ENCODE results near the gene FPGS. TPM values are rescaled to one million over a fixed set of nuclear protein-coding genes. Genes with fewer than 3 reads are reported as not detected.
A peak's percentile ranks its signal among the peaks of the same experiment; 100 is the strongest.
"Not testable (repeated sequence)": the region's sequence is repeated elsewhere in the genome, so short reads cannot be mapped to it uniquely, and the experiment has no call there.

FPGS gene
- total RNA-seq, 1 experiment from 2014 or later: 29.7 TPM

DNA sequence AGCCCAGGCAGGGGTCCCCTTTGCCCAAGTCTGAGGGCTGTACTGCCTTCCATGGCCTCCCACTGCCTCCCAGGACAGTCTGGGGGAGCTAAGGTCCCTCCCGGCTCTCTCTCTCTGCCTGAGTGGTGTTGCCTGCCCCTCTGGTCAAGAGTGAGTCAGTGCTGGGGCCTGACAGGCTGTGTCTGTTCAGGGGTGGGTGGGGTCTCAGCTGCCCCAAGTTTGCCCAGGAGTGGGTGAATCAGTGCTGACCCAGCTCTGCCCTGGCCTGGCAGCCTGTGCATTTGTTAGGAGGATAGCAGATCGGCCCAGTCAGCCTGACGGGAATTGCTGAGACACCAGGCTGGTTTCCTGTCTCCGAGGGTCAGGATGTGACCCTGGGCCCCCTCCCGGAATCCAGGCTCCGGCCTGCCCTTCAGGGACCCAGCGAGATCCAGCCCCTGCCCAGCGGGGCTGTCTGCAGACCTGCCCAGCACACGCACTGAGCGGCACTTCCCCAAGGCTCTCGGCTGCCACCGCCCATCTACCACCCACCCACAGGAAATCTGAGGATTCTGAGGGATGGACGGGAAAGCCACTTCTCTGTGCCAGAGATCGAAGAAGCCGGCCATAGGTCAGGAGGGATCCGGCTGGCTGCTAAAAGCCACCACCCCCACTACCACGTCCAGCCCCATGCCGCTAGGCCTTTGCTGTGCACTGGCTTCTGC lies 35.8 kb downstream of the FPGS start:
- peak; percentile 98 for DNase-seq (ENCODE audit: low read depth)

DNA sequence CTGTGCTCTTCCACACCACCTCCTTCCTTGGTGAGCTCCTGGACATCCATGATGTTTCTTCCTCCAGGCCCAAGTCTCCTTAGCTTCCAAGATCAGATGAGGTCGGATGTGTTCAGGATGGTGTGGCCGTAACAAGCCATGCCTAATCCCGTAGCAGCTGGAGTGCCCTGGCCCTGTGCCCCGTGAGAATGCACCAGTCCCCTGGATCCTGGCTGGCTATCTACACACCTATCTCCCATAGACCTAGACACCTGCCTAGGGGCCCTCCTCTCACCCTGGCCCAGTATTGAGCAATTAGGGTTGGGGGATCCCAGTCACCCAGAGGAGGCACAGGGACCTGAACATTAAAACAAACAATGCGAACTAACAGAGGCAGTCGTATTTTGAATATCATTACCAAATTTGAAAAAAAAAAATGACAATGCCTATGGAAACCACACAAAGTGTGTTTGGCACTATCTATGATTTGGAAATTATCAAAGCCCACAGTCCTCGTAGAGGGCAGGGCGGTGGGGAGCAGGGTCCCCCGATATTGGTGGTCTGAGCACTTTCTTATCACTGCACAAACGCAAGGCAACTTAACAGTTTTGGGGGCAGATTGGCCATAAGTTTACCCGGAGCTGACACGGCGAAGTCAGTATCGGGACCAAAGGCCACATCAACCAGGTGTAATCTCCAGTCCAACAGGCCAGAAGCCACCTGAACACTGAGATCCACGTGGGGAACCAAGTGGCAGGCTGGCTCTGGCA lies 38.6 kb downstream of the FPGS start:
- DNase-seq (ENCODE audit: low read depth): no peak

DNA sequence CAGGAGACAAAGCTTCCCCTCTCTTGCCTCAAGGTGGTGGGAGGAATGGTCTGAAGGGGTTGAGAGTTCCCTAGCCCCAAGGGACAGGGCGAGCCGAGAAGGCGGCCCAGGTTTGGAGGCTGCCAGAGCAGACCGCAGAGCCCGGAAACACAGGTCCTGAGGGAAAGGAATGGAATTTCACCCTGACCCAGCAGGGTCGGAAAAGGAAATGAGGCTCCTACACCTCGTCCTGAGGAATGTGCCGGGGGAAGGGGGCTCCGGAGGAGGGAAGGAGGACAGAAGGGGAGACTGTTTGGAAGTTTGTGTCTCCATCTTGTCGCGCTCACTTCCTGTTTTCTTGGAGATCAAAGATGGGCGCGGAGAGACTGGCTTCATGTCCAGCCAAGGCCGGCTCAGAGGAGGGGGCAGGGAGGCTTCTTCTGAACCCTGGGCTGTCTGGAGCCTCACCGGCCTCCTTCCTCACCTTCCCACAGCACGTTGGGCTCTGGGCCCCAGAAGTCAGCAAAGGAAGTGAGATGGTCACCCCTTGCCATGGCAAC lies 42.2 kb downstream of the FPGS start:
- peak; percentile 44 for DNase-seq (ENCODE audit: low read depth)

DNA sequence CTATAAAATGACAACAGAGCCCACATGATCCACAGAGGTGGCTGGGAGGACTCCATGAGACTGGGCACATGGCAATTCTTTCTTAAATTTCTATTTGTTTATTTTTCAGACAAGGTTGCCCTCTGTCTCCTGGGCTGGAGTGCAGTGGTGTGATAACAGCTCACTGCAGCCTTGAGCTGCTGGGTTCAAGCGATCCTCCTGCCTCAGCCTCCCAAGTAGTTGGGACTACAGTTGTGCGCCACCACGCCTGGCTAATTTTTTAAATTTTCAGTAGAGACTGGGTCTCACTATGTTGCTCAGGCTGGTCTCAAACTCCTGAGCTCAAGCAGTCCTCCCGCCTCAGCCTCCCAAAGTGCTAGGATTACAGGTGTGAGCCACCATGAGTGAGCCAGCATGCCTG lies 42.9 kb downstream of the FPGS start:
- not testable (repeated sequence) for DNase-seq (ENCODE audit: low read depth)

DNA sequence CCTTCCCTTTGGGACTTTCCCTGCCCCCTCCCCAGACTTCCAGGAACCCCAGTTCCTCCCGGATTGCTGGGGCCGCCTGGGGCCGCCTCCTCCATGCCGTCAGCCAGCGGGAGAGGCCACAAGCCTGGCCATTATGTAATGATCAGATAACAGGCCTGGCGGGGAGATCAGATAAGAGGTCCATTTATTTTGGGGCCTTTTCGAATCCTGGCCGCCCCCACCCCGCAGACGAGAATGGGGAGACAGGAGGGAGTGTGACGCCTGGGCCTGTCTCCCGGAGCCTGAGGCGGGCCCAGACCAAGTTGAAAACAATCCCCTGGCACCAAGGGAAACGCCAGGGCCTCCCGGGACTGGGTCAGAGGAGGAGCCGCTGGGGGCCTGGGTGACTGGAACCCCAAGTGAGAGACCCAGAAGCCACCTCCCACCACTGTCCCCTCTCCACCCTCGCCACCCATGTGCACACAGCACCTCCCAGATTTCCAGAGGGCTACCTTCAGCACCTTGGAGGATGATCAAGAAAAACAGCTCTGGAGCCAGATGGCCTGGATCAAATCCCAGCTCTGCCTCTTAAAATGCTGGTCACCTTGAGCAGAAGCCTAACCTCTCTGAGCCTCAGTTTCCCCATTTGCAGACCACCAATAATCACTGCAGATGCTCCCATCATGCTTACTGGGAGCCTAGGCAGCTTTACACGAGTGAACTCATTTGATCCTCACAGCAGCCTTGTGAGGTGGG lies 43.9 kb downstream of the FPGS start:
- DNase-seq (ENCODE audit: low read depth): no peak

DNA sequence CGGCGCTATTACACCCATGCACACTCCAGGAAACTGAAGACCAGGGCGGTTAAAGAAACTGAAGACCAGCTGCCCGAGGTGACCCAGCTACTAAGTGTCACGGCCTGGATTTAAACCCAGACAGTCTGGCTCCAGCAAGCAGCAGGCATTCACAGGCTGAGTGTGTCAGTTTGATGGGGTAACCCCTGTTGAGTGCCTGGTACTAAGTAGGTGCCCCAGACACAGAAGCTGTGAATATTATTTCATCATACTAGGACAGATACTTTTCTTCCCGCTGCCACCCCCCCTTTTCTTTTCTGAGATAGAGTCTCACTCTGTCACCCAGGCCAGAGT lies 44.5 kb downstream of the FPGS start:
- no peak for DNase-seq (ENCODE audit: low read depth)

DNA sequence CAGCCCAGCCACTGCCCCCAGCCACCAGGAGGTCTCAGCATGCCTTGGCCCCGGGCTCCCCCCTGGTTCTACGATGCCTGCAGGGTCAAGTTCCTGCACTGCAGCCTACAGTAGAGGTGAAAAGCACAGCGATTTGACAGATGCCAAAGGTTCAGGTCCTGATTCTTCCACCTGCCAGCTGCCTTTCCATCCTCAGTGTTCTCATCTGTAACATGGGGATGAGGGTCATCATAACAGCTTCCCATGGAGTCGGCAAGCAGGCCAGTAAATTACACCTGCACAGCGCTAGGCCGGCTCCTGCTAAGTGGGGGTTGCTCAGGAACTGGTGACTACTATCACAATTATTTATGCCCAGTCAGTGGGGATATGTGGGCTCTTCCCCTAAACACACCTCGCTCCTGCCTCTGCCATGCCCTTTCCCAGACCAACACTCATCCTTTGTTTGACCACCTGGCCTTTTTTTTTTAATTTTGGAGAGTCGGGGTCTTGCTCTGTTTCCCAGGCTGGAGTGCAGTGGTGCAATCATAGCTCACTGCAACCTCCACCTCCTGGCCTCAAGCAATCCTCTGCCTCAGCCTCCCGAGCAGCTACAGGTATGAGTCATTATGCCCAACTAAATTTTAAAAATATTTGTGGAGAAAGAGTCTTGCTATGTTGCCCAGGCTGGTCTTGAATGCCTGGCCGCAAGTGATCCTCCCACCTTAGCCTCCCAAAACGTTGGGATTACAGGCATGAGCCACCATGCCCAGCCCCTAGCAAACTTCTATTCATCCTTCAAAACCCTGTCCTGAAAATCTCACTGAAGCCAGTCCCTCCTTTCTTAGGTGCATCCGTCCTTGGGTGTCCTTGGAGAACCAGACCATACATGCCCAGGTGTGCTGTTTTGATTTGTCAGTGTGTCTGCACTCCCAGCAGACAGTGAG lies 45.4 kb downstream of the FPGS start:
- no peak for DNase-seq (ENCODE audit: low read depth)

DNA sequence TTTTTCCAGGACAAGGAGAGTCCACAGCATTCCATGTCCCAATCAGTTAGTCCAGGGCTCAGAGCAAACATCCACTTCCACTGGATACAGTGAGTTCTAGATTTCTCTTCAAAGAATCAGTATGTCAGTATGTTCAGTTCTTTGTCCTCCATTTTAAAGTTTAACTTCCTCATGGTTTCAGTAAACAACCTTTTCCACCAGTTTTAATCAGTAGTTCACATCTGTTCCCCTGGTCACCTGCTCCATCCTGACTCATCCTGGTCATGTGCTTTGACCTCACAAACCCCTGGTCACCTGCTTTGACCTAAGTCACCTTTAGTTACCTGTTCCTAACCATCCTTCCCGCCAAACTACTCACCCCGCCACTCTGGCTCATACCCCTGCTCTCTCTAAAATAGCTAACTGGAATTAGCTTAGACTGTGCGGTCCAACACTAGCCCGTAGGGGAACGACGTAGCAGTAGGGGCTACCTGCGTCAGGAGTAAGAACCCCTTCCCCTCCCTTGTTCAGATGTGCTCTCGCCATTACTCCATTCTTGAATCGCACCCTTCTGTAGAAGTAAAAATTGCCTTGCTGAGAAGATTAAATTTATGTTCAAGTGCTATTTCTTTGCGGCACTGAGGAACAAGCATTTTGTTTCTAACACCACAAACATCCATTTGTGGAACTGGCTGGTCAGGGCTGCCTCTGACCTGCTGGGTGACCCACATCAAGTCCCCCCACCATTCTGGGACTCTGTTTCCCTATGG lies 46.2 kb downstream of the FPGS start:
- no peak for DNase-seq (ENCODE audit: low read depth)

DNA sequence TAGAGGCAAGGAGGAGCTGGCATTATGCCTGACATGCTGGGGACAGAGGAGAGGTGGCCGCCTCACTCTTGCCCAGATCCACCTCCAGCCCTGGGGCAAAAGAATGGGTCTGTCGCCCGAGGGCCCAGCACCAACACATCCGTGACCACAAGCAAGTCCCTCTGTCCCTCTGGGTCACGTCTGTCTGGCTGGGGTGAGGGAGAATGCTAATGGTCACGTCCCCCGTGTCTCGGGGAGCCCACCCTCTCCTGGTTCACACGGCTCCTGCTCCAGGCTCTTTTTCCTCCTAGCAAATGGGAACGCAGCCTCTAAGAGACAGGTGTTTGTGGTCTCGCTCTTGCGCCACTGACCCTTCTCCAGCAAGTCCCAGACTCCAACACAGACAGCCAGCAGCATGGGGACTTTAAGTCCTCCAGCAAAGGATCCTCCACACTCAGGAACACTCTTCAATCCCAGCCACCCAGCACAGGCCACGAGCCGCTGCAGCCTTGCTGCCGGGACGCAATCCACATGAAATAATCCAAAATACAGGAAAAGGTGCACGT lies 47.7 kb downstream of the FPGS start:
- DNase-seq (ENCODE audit: low read depth): no peak

DNA sequence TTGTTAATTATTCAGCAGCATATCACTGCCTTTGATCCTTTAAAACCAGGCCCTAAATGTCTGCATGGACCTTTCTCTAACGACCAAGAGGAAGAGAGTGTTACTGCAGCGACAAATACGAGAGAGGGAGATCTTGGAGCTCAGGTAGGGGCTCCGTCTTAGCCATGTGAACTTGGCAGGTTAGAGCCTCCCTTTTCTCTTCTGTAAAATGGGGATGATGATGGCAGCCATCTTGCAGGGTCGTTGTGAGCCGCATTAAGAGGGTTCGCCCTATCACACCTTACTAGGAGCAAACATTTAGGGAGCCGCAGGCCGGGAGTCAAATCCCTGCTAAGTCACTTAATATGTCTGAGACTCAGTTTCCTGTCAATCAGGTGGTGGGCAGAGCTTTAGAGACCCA lies 50.1 kb downstream of the FPGS start:
- no peak for DNase-seq (ENCODE audit: low read depth)

DNA sequence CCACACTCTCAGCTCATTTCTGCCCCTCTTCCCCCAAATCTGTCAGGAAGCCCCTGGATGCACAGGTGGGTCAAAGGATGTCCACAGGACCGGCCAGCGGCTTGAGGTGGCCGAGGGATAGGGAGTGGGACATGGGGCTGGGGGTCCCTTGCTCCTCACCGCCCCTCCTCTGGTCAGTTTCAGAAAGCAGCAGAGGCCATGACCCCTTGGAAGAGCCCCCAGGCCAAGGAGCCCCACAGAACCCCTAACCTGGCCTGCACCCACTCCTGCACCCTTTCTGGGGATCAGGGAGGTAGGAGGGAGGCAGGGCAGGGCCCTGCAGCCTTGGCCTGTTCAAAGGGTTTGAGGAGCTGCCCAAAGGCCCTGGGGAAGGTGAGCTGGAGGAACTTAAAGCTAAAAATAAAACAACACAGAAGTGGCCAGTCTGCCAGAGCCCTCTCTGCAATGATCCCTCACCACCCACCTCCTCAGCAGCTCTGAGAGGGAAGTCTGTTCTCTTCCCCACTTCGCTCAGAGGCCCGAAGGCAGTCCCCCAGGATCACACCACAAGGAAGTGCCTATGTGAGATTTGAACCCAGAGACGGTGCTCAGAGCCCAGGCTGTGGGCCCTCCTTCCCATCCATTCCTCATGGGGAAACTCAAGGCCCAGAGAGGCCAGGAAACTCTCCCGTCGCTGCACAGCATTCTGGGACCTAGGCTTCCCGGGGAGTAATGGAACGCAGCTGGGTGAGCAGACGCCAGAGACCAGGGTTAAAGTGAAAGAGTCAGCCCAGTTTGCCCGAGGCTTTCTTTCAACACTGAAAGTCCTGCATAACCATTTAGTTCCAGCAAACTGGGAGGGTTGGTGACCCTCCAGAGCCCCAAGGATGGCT lies 50.9 kb downstream of the FPGS start:
- DNase-seq (ENCODE audit: low read depth): peak; percentile 74

DNA sequence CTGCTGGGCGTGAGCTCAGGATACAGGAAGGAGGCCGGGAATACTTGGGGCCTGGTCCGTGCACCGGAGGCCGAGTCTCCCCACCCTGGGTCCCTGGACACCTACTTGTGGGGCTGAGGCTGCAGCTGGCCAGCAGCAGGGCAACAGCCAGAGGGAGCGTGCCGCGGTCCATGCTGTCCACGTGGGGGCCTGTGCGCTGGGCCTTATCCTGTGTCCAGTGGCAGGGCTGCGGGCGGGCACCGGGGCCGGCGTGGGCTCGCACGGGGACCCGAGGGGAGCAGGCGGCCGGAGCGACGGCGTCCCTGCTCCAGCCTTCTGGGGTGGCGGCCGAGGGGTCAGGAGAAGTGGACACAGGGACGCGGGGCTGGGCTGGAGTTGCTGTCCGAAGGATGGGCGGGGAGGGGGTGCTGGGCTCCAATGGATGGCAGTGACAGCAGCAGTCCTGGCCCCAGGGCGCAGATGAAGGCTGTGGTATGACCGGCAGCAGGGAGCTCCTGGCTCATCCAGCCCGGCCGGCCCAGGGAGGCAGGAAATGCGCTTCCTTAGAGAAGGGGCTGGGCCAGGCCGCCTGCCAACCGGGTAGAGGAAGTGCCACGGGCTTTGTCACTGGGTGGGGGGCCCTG lies 51.6 kb downstream of the FPGS start, which contains the start of gene ENG:
ENG (minus strand) TSS at position 475 of the 623 bp plus-strand sequence; CDS start at position 172, 303 bp downstream.
- DNase-seq (ENCODE audit: low read depth): peak; percentile 82

DNA sequence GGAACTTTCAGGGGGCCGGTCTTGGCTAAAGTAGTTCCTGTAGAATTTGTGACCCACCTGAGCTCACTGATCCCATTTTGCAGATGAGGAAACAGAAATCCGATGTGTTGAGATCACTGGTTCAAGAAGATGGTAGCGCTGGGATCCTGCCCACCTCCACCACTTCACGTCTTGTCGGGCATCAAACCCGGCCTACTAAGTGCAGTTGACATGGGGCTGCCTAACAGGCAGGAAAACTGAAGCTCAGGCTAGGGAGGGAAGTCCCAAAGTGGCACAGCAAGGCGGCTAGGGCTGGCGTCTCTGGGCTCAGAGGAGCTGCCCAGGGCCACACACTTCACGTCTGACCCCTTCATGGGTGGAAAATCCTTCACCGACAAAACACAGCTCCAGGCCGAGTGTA lies 52.3 kb downstream of the FPGS start:
- DNase-seq (ENCODE audit: low read depth): no peak

DNA sequence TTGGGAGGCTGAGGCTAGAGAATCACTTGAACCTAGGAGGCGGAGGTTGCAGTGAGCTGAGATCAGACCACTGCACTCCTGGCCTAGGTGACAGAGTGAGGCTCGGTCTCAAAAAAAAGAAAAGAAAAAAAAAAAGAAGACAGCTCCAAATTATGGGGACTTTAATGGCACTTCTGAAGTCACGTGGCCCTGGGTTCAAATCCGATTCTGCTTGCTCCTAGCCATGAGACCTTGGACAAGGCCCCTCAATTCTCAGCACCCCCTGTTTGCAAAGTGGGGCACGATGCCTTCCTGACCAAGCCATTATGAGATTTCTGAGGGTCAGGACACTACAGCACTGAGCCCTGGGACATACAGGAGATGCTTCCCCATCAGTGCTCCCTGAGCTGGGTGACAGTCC lies 52.8 kb downstream of the FPGS start:
- no peak for DNase-seq (ENCODE audit: low read depth)

DNA sequence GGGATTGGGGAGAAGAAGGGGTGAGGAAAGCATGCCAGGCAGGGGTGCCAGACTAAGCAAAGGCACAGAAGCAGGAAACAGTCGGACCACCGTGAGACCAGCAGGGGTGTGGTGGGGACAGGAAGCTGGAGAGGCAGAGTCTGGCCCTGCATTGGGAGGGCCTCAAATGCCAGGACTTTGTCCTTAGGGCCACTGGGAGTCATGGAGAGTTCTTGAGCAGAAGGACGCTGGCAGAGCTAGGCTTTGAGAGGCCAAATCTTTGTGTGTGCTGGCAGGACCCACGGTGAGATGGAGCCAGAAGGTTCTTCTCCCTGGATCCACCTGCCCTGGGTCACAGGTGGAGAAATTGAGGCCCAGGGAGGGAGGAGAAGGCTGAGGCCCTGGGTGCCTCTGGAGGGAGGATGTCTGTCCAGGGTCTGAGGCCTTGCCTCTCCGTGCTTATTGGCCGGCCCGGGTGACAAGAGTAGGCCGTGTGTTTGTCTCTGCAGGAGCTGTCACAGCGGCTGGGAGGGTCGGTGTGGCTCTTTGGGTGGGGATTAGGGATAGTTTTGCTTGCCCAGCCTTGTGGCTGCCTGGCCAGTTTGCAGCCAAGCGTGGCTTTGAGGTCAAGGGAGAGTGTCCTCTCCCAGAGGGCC lies 53.5 kb downstream of the FPGS start:
- no peak for DNase-seq (ENCODE audit: low read depth)

DNA sequence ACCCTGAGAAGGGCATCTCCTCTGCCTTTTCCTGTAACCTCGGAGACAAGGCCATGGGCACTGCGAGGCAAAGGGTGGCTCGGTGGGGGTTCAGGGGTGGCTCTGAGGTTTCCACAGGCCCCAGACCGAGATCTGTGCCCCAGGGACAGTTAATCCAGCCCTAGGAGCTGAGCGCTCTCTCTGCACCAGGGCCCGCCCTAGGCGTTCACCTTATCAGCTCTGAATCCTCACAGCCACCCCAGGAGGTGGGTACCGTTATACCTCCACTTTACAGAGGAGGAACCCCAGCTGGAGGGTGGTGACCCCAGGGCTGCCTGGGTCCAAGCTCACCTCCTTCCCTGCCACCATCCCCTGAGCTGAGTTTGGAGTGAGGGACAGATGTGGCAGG lies 54.0 kb downstream of the FPGS start:
- no peak for DNase-seq (ENCODE audit: low read depth)

DNA sequence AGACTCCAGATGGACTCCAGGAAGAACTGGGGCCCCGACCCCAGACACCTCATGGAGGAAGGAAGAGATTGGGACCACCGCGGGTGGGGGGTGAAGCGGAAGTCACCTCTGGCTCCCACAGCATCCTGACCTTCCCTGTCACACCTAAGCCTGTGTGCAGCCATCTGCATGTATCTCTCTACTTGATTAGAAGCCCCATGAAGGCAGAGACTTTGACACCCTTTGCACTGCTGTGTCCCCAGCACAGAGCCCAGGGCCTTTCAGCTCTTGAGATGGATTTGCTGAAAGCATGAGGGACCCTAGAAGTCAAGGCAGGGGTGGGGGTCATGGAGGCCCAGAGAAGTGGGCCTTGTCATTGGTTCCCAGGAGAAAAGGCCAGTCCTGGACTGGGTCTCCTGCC lies 54.6 kb downstream of the FPGS start:
- DNase-seq (ENCODE audit: low read depth): no peak

DNA sequence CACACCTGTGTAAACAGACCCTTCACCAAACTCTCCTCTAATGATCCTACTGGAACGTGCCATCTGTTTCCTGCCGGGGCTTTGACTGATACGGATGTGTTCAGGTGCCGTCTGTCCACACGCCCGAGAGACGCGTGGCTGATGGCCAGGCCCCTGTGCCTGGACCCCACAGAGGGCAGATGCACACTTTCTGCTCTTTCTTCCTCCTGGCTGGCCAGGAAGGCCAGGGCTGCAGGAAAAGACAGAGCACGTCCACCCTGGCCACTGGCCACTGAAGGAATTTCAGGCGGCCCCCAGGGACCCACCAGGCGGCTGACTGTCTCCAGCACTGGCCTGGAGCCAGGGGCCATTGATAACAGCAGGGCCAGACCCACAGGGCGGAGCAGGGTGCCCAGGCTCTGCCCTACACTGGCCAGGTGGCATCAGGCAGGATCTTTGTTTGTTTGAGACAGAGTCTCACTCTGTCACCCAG lies 55.4 kb downstream of the FPGS start:
- no peak for DNase-seq (ENCODE audit: low read depth)

All from RPMI7951 (cell line).